ENCODE measurements around the gene CFAP100. TPM values are rescaled to one million over a fixed set of nuclear protein-coding genes. Genes with fewer than 3 reads are reported as not detected.

Gene CFAP100
- total and polyA plus RNA-seq, 2 experiments from 2014 or later, result not detected

GRCh38 chr3:126402178-126402577 lies 7.5 kb downstream of the CFAP100 start:
- no peaks in the 10 kb centered on the region for H3K9me3 ChIP-seq (ENCODE audit: low read depth)
- no peak overlapping the region for H3K27ac ChIP-seq
- H3K27me3 ChIP-seq, result no peaks in the 10 kb centered on the region
- no peaks in the 10 kb centered on the region for H3K36me3 ChIP-seq
- DNase-seq (ENCODE audit: low read depth in 1 of 2, low spot score in 1 of 2), result no peak
- H3K4me3 ChIP-seq, result no peak overlapping the region
- no peaks in the 10 kb centered on the region for H3K4me1 ChIP-seq (ENCODE audit: low read depth)
- no peak for TF ChIP-seq CTCF (IDR thresholded peaks at IDR 0.05; ENCODE audit: low read depth, low read length)

- no peak for TF ChIP-seq CTCF (IDR thresholded peaks at IDR 0.05; ENCODE audit: low read depth, low read length)
Observed at GRCh38 chr3:126402666-126403302, 8.1 kb downstream of the CFAP100 start.

GRCh38 chr3:126406389-126407296 lies 11.9 kb downstream of the CFAP100 start:
- DNase-seq (ENCODE audit: low read depth in 1 of 2, low spot score in 1 of 2), result no peak
- TF ChIP-seq CTCF (IDR thresholded peaks at IDR 0.05; ENCODE audit: low read depth, low read length), result no peak
- no peaks in the 10 kb centered on the region for H3K9me3 ChIP-seq (ENCODE audit: low read depth)
- no peak overlapping the region for H3K27ac ChIP-seq
- no peaks in the 10 kb centered on the region for H3K4me1 ChIP-seq (ENCODE audit: low read depth)
- H3K36me3 ChIP-seq, result no peaks in the 10 kb centered on the region
- H3K4me3 ChIP-seq, result no peak overlapping the region
- H3K27me3 ChIP-seq, result no peaks in the 10 kb centered on the region

More at GRCh38 chr3:126402666-126403302, 8.1 kb downstream of the CFAP100 start:
- Histone ChIP-seq H3K4me1 (ENCODE audit: low read depth) (no peaks in the 10 kb centered on the region), H3K9me3 (ENCODE audit: low read depth) (no peaks in the 10 kb centered on the region), H3K4me3 (no peak overlapping the region), H3K27ac (no peak overlapping the region), H3K36me3 (no peaks in the 10 kb centered on the region), H3K27me3 (no peaks in the 10 kb centered on the region)
- no peak for DNase-seq (ENCODE audit: low read depth in 1 of 2, low spot score in 1 of 2)

- TF ChIP-seq CTCF (IDR thresholded peaks at IDR 0.05; ENCODE audit: low read depth, low read length), result no peak
- Histone ChIP-seq H3K36me3 (no peaks in the 10 kb centered on the region), H3K4me1 (ENCODE audit: low read depth) (no peaks in the 10 kb centered on the region), H3K27me3 (no peaks in the 10 kb centered on the region), H3K9me3 (ENCODE audit: low read depth) (no peaks in the 10 kb centered on the region), H3K27ac (no peak overlapping the region), H3K4me3 (no peak overlapping the region)
- no peak for DNase-seq (ENCODE audit: low read depth in 1 of 2, low spot score in 1 of 2)
Observed at GRCh38 chr3:126407412-126408044, 12.8 kb downstream of the CFAP100 start.

GRCh38 chr3:126408099-126408498 lies 13.4 kb downstream of the CFAP100 start:
- no peak for DNase-seq (ENCODE audit: low read depth in 1 of 2, low spot score in 1 of 2)
- Histone ChIP-seq H3K9me3 (ENCODE audit: low read depth) (no peaks in the 10 kb centered on the region), H3K4me3 (no peak overlapping the region), H3K27me3 (no peaks in the 10 kb centered on the region), H3K27ac (no peak overlapping the region), H3K4me1 (ENCODE audit: low read depth) (no peaks in the 10 kb centered on the region), H3K36me3 (no peaks in the 10 kb centered on the region)
- TF ChIP-seq CTCF (IDR thresholded peaks at IDR 0.05; ENCODE audit: low read depth, low read length), result no peak
